Astrocyte (in vitro differentiated cells and primary cell): Measurements from ENCODE around the gene TBC1D16.

Source experiments
- EZH2 ChIP-seq: IDR thresholded peaks from 2 replicates; pipeline ENCODE4 v1.6.1; 2012; ENCODE audit warnings: mild to moderate bottlenecking, low read length, inconsistent platforms; ENCODE audit not compliant: insufficient read depth
- TF ChIP-seq, protein P1 (sequence below): IDR thresholded peaks from 2 replicates; pipeline ENCODE4 v1.5.1; 2011; ENCODE audit warnings: low read depth, mild to moderate bottlenecking, inconsistent platforms, low read length, moderate library complexity; ENCODE audit not compliant: insufficient read depth

DNA sequence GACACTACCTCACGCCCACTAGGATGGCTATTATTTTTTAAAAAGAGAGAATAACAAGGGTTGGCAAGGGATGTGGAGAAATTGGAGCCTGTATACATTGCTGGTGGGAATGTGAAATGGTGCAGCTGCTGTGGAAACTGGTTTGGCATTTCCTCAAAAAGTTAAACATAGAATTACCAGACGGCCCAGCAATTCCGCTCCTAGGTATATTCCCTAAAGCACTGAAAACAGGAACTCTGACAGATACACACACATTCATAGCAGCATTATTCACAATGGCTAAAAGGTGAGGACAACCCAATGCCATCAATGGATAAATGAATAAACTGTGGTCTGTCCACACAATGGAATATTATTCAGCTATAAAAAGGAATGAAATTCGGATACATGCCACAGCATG lies 136.1 kb downstream of the TBC1D16 start:
- TF ChIP-seq EZH2, result no peak
- TF ChIP-seq, protein P1, sequence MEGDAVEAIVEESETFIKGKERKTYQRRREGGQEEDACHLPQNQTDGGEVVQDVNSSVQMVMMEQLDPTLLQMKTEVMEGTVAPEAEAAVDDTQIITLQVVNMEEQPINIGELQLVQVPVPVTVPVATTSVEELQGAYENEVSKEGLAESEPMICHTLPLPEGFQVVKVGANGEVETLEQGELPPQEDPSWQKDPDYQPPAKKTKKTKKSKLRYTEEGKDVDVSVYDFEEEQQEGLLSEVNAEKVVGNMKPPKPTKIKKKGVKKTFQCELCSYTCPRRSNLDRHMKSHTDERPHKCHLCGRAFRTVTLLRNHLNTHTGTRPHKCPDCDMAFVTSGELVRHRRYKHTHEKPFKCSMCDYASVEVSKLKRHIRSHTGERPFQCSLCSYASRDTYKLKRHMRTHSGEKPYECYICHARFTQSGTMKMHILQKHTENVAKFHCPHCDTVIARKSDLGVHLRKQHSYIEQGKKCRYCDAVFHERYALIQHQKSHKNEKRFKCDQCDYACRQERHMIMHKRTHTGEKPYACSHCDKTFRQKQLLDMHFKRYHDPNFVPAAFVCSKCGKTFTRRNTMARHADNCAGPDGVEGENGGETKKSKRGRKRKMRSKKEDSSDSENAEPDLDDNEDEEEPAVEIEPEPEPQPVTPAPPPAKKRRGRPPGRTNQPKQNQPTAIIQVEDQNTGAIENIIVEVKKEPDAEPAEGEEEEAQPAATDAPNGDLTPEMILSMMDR, result no peak
